ENCODE measurements around the gene CYP4F2. TPM values are rescaled to one million over a fixed set of nuclear protein-coding genes. Genes with fewer than 3 reads are reported as not detected.

The CYP4F2 gene
- total and polyA plus RNA-seq, 2 experiments from 2014 or later = not detected

- H3K4me3 ChIP-seq = no peak overlapping the region
- no peaks in the 10 kb centered on the region for H3K27me3 ChIP-seq
- 85% methylated on average over 8 of the region's 8 CpGs for WGBS (ENCODE audit: low lambda C conversion rate, missing lambda C conversion rate)
- H3K9me3 ChIP-seq (ENCODE audit: low read depth) = no peaks in the 10 kb centered on the region
- H3K79me2 ChIP-seq = no peaks in the 10 kb centered on the region
- DNase-seq (ENCODE audit: low spot score) = no peak
- TF ChIP-seq CTCF (IDR thresholded peaks at IDR 0.05; ENCODE audit: poor library complexity) = no peak
- no peak for TF ChIP-seq EZH2 (IDR thresholded peaks at IDR 0.05; ENCODE audit: borderline replicate concordance)
- TF ChIP-seq EZH2phosphoT487 (IDR thresholded peaks at IDR 0.05; ENCODE audit: low read depth, severe bottlenecking, unreplicated experiment) = no peak
- H3K27ac ChIP-seq = no peak overlapping the region
- H4K20me1 ChIP-seq (ENCODE audit: insufficient read depth, poor library complexity, severe bottlenecking) = no peaks in the 10 kb centered on the region
- H3K9me2 ChIP-seq (replicated peaks; ENCODE audit: insufficient read depth) = no peaks in the 10 kb centered on the region
- no peaks in the 10 kb centered on the region for H3K36me3 ChIP-seq (replicated peaks; ENCODE audit: insufficient read depth, low read depth)
- no peak overlapping the region for H2AFZ ChIP-seq
- no peak overlapping the region for H3K4me2 ChIP-seq
- H3K4me1 ChIP-seq (ENCODE audit: insufficient read depth) = no peaks in the 10 kb centered on the region
Observed at GRCh38 chr19:15913830-15914229, 16.0 kb upstream of the CYP4F2 start.

GRCh38 chr19:15913384-15913783, 15.5 kb upstream of the CYP4F2 start:
- Histone ChIP-seq H2AFZ (no peak overlapping the region), H3K9me2 (replicated peaks; ENCODE audit: insufficient read depth) (no peaks in the 10 kb centered on the region), H3K27ac (no peak overlapping the region), H4K20me1 (ENCODE audit: insufficient read depth, poor library complexity, severe bottlenecking) (no peaks in the 10 kb centered on the region), H3K9me3 (ENCODE audit: low read depth) (no peaks in the 10 kb centered on the region), H3K27me3 (no peaks in the 10 kb centered on the region), H3K4me1 (ENCODE audit: insufficient read depth) (no peaks in the 10 kb centered on the region), H3K4me3 (no peak overlapping the region), H3K4me2 (no peak overlapping the region), H3K79me2 (no peaks in the 10 kb centered on the region), H3K36me3 (replicated peaks; ENCODE audit: insufficient read depth, low read depth) (no peaks in the 10 kb centered on the region)
- DNase-seq (ENCODE audit: low spot score) = no peak
- TF ChIP-seq CTCF (IDR thresholded peaks at IDR 0.05; ENCODE audit: poor library complexity) (no peak), EZH2phosphoT487 (IDR thresholded peaks at IDR 0.05; ENCODE audit: low read depth, severe bottlenecking, unreplicated experiment) (no peak), EZH2 (IDR thresholded peaks at IDR 0.05; ENCODE audit: borderline replicate concordance) (no peak)
- WGBS (ENCODE audit: low lambda C conversion rate, missing lambda C conversion rate) = 84% methylated on average over 6 of the region's 6 CpGs

GRCh38 chr19:15911599-15912235, 13.8 kb upstream of the CYP4F2 start:
- H3K9me3 ChIP-seq (ENCODE audit: low read depth) = no peaks in the 10 kb centered on the region
- H2AFZ ChIP-seq = no peak overlapping the region
- DNase-seq (ENCODE audit: low spot score) = no peak
- 93% methylated on average over 27 of the region's 44 CpGs for WGBS (ENCODE audit: low lambda C conversion rate, missing lambda C conversion rate)
- TF ChIP-seq EZH2 (IDR thresholded peaks at IDR 0.05; ENCODE audit: borderline replicate concordance) (no peak), CTCF (IDR thresholded peaks at IDR 0.05; ENCODE audit: poor library complexity) (no peak), EZH2phosphoT487 (IDR thresholded peaks at IDR 0.05; ENCODE audit: low read depth, severe bottlenecking, unreplicated experiment) (no peak)
- no peaks in the 10 kb centered on the region for H3K79me2 ChIP-seq
- H3K4me3 ChIP-seq = no peak overlapping the region
- H3K27ac ChIP-seq = no peak overlapping the region
- H3K9me2 ChIP-seq (replicated peaks; ENCODE audit: insufficient read depth) = no peaks in the 10 kb centered on the region
- H3K36me3 ChIP-seq (replicated peaks; ENCODE audit: insufficient read depth, low read depth) = no peaks in the 10 kb centered on the region
- no peaks in the 10 kb centered on the region for H3K27me3 ChIP-seq
- H4K20me1 ChIP-seq (ENCODE audit: insufficient read depth, poor library complexity, severe bottlenecking) = no peaks in the 10 kb centered on the region
- no peaks in the 10 kb centered on the region for H3K4me1 ChIP-seq (ENCODE audit: insufficient read depth)
- no peak overlapping the region for H3K4me2 ChIP-seq
